SU-DHL-6 (cell line): Measurements from ENCODE around the gene ATMIN.
A peak's percentile ranks its signal among the peaks of the same experiment; 100 is the strongest.

Source experiments
- H2AFZ ChIP-seq: fragments of 200-600 bp; sonication (generic); 2 replicates; pipeline ENCODE4 v1.6.1; 2014; ENCODE audit warnings: low read depth, mild to moderate bottlenecking, moderate library complexity, mixed read lengths, antibody characterized with exemption, low read length; ENCODE audit not compliant: severe bottlenecking
- H3F3A ChIP-seq: fragments of 200-600 bp; shearing (Covaris generic); 2 replicates; pipeline ENCODE4 v1.6.0; 2016; ENCODE audit warnings: antibody characterized with exemption, mild to moderate bottlenecking; ENCODE audit not compliant: insufficient read depth
- H3K27ac ChIP-seq: fragments of 200-600 bp; sonication (generic); 2 replicates; pipeline ENCODE4 v1.5.1; 2016; ENCODE audit warnings: low read depth, mild to moderate bottlenecking, low read length, moderate library complexity, mixed read lengths
- H3K27me3 ChIP-seq: fragments of 200-600 bp; sonication (generic), shearing (Covaris generic); 2 replicates; pipeline ENCODE4 v1.6.0; 2014; ENCODE audit warnings: mild to moderate bottlenecking, low read length
- H3K36me3 ChIP-seq: fragments of 200-600 bp; sonication (generic); 2 replicates; pipeline ENCODE4 v1.6.1; 2014; ENCODE audit warnings: mild to moderate bottlenecking, low read length, mixed read lengths
- H3K4me2 ChIP-seq: fragments of 300-600, 200-600 bp; shearing (Covaris generic), sonication (generic); 2 replicates; pipeline ENCODE4 v1.6.0; 2014; ENCODE audit warnings: low read length, low read depth, mild to moderate bottlenecking; ENCODE audit not compliant: poor library complexity, severe bottlenecking
- H3K4me3 ChIP-seq: fragments of 200-600 bp; sonication (generic); 2 replicates; pipeline ENCODE4 v1.5.1; 2014; ENCODE audit warnings: antibody characterized with exemption, low read length, mild to moderate bottlenecking, mixed read lengths; ENCODE audit not compliant: insufficient read depth, poor library complexity, severe bottlenecking
- H3K79me2 ChIP-seq: fragments of 200-600 bp; sonication (generic); 2 replicates; pipeline ENCODE4 v1.6.1; 2014; ENCODE audit warnings: mild to moderate bottlenecking, low read length, moderate library complexity; ENCODE audit not compliant: insufficient read depth
- H3K9ac ChIP-seq: fragments of 200-600 bp; sonication (generic); 2 replicates; pipeline ENCODE4 v1.7.0; 2014; ENCODE audit warnings: mild to moderate bottlenecking, low read length
- H3K9me2 ChIP-seq: fragments of 200-600 bp; sonication (generic); replicated peaks from 2 replicates; pipeline ENCODE4 v1.6.1; 2014; ENCODE audit warnings: low read length; ENCODE audit not compliant: insufficient read depth
- H3K9me3 ChIP-seq: fragments of 200-600 bp; sonication (generic); 2 replicates; pipeline ENCODE4 v1.6.1; 2014; ENCODE audit warnings: low read length, mixed read lengths; ENCODE audit not compliant: insufficient read depth
- H4K20me1 ChIP-seq: fragments of 200-600 bp; sonication (generic); 2 replicates; pipeline ENCODE4 v1.6.1; 2014; ENCODE audit warnings: low read depth, mild to moderate bottlenecking, antibody characterized with exemption, low read length, moderate library complexity, mixed read lengths
- EZH2phosphoT487 ChIP-seq: fragments of 200-600 bp; sonication (generic), shearing (Covaris generic); conservative IDR thresholded peaks from 2 replicates; pipeline ENCODE4 v1.6.1; 2018; ENCODE audit warnings: mild to moderate bottlenecking, antibody characterized with exemption, low read length, moderate library complexity, mixed read lengths
- TF ChIP-seq, protein P1 (sequence below): fragments of 200-600 bp; sonication (generic); IDR thresholded peaks from one replicate; pipeline ENCODE4 v1.5.1; 2017; ENCODE audit warnings: antibody characterized with exemption, mild to moderate bottlenecking, low read length, moderate library complexity; ENCODE audit not compliant: insufficient read depth, poor library complexity, severe bottlenecking

The ATMIN gene

DNA sequence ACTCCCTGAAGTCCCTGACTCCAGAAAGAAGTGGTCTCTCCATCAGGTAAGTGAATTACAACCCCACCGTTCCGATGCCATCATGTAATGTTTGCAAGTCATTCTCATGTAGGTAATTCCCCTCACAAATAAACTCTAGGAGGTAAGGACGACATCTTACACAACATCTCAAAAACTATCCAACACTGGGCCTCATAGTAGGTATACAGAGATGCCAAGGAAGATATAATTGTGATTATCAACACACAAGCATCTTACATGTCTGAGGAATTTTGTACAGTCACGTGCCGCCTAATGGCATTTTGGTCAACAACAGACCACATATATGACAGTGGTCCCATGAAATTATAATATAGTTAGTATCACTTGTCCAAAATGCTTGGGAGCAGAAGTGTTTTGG lies 53.2 kb downstream of the ATMIN start:
- no peaks in the 10 kb centered on the region for H3K9me2 ChIP-seq
- H3K27me3 ChIP-seq: no peaks in the 10 kb centered on the region
- peaks cover 3% of the 10 kb centered on the region; the same call in 1 of the 2 replicates for H3K36me3 ChIP-seq
- H4K20me1 ChIP-seq: no peaks in the 10 kb centered on the region
- peaks cover under 1% of the 10 kb centered on the region; the same call in 1 of the 2 replicates for H3F3A ChIP-seq
- no peak overlapping the region for H3K4me3 ChIP-seq
- H3K79me2 ChIP-seq: peaks cover 32% of the 10 kb centered on the region
- no peaks in the 10 kb centered on the region for H3K9me3 ChIP-seq
- TF ChIP-seq, protein P1, sequence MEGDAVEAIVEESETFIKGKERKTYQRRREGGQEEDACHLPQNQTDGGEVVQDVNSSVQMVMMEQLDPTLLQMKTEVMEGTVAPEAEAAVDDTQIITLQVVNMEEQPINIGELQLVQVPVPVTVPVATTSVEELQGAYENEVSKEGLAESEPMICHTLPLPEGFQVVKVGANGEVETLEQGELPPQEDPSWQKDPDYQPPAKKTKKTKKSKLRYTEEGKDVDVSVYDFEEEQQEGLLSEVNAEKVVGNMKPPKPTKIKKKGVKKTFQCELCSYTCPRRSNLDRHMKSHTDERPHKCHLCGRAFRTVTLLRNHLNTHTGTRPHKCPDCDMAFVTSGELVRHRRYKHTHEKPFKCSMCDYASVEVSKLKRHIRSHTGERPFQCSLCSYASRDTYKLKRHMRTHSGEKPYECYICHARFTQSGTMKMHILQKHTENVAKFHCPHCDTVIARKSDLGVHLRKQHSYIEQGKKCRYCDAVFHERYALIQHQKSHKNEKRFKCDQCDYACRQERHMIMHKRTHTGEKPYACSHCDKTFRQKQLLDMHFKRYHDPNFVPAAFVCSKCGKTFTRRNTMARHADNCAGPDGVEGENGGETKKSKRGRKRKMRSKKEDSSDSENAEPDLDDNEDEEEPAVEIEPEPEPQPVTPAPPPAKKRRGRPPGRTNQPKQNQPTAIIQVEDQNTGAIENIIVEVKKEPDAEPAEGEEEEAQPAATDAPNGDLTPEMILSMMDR: no peak
- no peak for TF ChIP-seq EZH2phosphoT487
- H3K27ac ChIP-seq: no peak overlapping the region
- no peak overlapping the region for H3K9ac ChIP-seq
- H2AFZ ChIP-seq: no peak overlapping the region
- H3K4me2 ChIP-seq: no peak overlapping the region

DNA sequence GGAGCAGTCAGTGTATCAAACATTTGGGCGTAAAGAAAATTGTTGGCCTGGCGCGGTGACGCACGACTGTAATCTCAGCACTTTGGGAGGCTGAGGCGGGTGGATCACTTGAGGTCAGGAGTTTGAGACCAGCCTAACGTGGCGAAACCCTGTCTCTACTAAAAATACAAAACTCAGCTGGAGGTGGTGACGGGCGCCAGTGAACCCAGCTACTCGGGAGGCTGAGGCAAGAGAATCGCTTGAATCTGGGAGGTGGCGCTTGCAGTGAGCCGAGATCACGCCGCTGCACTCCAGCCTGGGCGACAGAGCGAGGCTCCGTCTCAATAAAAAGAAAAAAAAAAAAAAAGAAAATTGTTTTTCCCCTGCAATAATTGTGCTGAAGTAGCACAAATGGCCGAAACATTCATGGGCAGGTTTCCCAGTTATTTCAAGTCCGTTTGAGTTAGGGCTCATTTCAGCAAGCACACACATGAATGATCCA lies 59.2 kb downstream of the ATMIN start:
- no peak overlapping the region for H2AFZ ChIP-seq
- H3K27me3 ChIP-seq: no peaks in the 10 kb centered on the region
- peak overlapping the region; percentile 80 for H3K9ac ChIP-seq
- peak overlapping the region; percentile 49 for H3K4me3 ChIP-seq
- H3F3A ChIP-seq: no peaks in the 10 kb centered on the region
- no peaks in the 10 kb centered on the region for H3K36me3 ChIP-seq
- H3K4me2 ChIP-seq: peak overlapping the region; percentile 52
- H3K79me2 ChIP-seq: peaks cover 42% of the 10 kb centered on the region
- TF ChIP-seq EZH2phosphoT487: no peak
- TF ChIP-seq, protein P1: no peak
- no peaks in the 10 kb centered on the region for H3K9me3 ChIP-seq
- no peaks in the 10 kb centered on the region for H3K9me2 ChIP-seq
- H4K20me1 ChIP-seq: no peaks in the 10 kb centered on the region
- H3K27ac ChIP-seq: no peak overlapping the region

DNA sequence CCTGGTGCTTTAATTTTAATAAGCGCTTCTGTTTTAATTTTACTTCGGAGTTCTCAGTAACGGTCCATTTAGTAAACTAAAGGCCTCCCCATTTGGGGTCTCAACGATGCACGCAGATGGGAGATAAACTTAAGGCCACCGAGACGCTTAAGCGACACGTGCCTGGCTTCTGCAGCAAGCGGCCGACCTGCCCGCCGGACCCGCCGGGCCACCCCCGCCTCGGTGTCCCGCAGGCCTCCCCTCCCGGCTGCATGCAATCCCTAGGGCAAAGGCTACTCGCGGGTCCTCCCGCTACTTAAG lies 60.0 kb downstream of the ATMIN start:
- Histone ChIP-seq H3K9me3 (no peaks in the 10 kb centered on the region), H3F3A (no peaks in the 10 kb centered on the region), H3K9me2 (no peaks in the 10 kb centered on the region), H3K27ac (no peak overlapping the region; the same call in 1 of the 2 replicates), H4K20me1 (no peaks in the 10 kb centered on the region), H3K36me3 (no peaks in the 10 kb centered on the region), H3K27me3 (no peaks in the 10 kb centered on the region), H3K4me3 (peak overlapping the region; percentile 81), H3K9ac (peak overlapping the region; percentile 80), H2AFZ (peak overlapping the region; percentile 27), H3K4me2 (peak overlapping the region; percentile 52), H3K79me2 (peaks cover 39% of the 10 kb centered on the region)
- TF ChIP-seq, protein P1: no peak
- no peak for TF ChIP-seq EZH2phosphoT487
